ENCODE data around the gene PPP1R11. TPM values are rescaled to one million over a fixed set of nuclear protein-coding genes. Genes with fewer than 3 reads are reported as not detected.

The PPP1R11 gene
- total and polyA plus RNA-seq, 2 of the 13 experiments (the other 11 are each of a cell fraction or from before 2014, with no cell fraction given) = 32.1 to 58.9 TPM

GRCh38 chr6:30100585-30101443 is 33.8 kb downstream of the PPP1R11 start (continued):
- TF ChIP-seq, protein P1, sequence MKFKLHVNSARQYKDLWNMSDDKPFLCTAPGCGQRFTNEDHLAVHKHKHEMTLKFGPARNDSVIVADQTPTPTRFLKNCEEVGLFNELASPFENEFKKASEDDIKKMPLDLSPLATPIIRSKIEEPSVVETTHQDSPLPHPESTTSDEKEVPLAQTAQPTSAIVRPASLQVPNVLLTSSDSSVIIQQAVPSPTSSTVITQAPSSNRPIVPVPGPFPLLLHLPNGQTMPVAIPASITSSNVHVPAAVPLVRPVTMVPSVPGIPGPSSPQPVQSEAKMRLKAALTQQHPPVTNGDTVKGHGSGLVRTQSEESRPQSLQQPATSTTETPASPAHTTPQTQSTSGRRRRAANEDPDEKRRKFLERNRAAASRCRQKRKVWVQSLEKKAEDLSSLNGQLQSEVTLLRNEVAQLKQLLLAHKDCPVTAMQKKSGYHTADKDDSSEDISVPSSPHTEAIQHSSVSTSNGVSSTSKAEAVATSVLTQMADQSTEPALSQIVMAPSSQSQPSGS (CRISPR knock-in tag; IDR thresholded peaks at IDR 0.05) = no peak
- TF ChIP-seq CC2D1A (CRISPR knock-in tag; IDR thresholded peaks at IDR 0.05) = no peak
- TF ChIP-seq, protein P2, sequence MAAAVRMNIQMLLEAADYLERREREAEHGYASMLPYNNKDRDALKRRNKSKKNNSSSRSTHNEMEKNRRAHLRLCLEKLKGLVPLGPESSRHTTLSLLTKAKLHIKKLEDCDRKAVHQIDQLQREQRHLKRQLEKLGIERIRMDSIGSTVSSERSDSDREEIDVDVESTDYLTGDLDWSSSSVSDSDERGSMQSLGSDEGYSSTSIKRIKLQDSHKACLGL (CRISPR knock-in tag; IDR thresholded peaks at IDR 0.05) = peak; percentile 87
- no peak for TF ChIP-seq NFE2L2 (IDR thresholded peaks at IDR 0.05; ENCODE audit: low read length)
- no peak for TF ChIP-seq PCBP2 (optimal IDR thresholded peaks at IDR 0.05; ENCODE audit: low read depth, low read length, poor library complexity, severe bottlenecking)
- TF ChIP-seq ZNF792 (CRISPR knock-in tag; IDR thresholded peaks at IDR 0.05) = peak; percentile 60; the same call in 1 of the 2 replicates
- TF ChIP-seq, protein P3, sequence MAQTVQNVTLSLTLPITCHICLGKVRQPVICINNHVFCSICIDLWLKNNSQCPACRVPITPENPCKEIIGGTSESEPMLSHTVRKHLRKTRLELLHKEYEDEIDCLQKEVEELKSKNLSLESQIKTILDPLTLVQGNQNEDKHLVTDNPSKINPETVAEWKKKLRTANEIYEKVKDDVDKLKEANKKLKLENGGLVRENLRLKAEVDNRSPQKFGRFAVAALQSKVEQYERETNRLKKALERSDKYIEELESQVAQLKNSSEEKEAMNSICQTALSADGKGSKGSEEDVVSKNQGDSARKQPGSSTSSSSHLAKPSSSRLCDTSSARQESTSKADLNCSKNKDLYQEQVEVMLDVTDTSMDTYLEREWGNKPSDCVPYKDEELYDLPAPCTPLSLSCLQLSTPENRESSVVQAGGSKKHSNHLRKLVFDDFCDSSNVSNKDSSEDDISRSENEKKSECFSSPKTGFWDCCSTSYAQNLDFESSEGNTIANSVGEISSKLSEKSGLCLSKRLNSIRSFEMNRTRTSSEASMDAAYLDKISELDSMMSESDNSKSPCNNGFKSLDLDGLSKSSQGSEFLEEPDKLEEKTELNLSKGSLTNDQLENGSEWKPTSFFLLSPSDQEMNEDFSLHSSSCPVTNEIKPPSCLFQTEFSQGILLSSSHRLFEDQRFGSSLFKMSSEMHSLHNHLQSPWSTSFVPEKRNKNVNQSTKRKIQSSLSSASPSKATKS (CRISPR knock-in tag; IDR thresholded peaks at IDR 0.05) = peak; percentile 61; the same call in 1 of the 2 replicates
- peak; percentile 78; the same call in 1 of the 2 replicates for TF ChIP-seq NR2F2 (IDR thresholded peaks at IDR 0.05; ENCODE audit: borderline replicate concordance, low read depth)
- TF ChIP-seq AHR (CRISPR knock-in tag; IDR thresholded peaks at IDR 0.05) = no peak; the same call in 1 of the 2 replicates
- peak; percentile 93 for TF ChIP-seq RARA (CRISPR knock-in tag; IDR thresholded peaks at IDR 0.05)
- TF ChIP-seq NFRKB (IDR thresholded peaks at IDR 0.05) = no peak
- TF ChIP-seq ZNF749 (CRISPR knock-in tag; IDR thresholded peaks at IDR 0.05; ENCODE audit: borderline replicate concordance) = 0 out of 2 replicates have a peak, but pooled peaks have one; percentile 63
- no peak for TF ChIP-seq MAFF (IDR thresholded peaks at IDR 0.05; ENCODE audit: low read depth, low read length)
- no peak for TF ChIP-seq BRD4 (CRISPR knock-in tag; IDR thresholded peaks at IDR 0.05)
- TF ChIP-seq CCDC6 (CRISPR knock-in tag; IDR thresholded peaks at IDR 0.05) = peak; percentile 16; the same call in 1 of the 2 replicates
- no peak for TF ChIP-seq ATM (IDR thresholded peaks at IDR 0.05; ENCODE audit: borderline replicate concordance)
- peak; percentile 18; the same call in 1 of the 2 replicates for TF ChIP-seq HMGXB3 (CRISPR knock-in tag; IDR thresholded peaks at IDR 0.05; ENCODE audit: borderline replicate concordance)
- no peak for TF ChIP-seq SRSF1 (optimal IDR thresholded peaks at IDR 0.05; ENCODE audit: low read depth, low read length)
- TF ChIP-seq GZF1 (CRISPR knock-in tag; IDR thresholded peaks at IDR 0.05) = no peak
- 0 out of 2 replicates have a peak, but pooled peaks have one; percentile 15 for TF ChIP-seq SIX1 (CRISPR knock-in tag; IDR thresholded peaks at IDR 0.05; ENCODE audit: borderline replicate concordance)
- no peak for TF ChIP-seq ZFYVE20 (CRISPR knock-in tag; IDR thresholded peaks at IDR 0.05; ENCODE audit: borderline replicate concordance, low read depth)
- TF ChIP-seq SCMH1 (CRISPR knock-in tag; IDR thresholded peaks at IDR 0.05; ENCODE audit: borderline replicate concordance) = no peak
